Measurements from ENCODE around the gene ABLIM3.

ABLIM3 gene

DNA sequence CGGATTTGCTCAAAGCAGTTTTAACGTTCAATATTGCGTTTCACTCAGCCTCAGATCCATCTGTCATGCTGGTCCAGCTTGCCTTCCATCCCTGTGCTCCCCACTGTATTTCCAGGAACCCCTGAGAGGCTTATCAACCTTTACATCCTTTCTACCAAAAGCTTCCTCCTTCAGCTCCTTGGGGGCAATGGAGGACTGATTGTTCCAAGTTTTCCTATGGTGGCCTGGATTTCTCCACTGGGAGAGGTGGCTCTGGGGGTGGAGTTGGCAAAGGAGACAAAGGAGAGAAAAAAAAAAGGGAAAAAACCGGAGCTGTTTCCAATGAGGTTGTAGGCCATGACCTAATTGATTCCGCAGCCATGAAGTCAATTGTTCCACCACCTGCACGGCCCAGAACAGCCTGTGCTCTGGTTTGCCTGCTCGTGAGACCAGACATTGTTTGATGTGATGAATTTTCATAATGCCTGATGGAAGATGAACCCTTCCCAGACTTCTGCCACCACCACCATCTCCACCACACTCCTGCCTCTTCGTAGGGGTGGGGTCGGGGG is 54.1 kb downstream of the ABLIM3 start:
- FAIRE-seq, result no peak

DNA sequence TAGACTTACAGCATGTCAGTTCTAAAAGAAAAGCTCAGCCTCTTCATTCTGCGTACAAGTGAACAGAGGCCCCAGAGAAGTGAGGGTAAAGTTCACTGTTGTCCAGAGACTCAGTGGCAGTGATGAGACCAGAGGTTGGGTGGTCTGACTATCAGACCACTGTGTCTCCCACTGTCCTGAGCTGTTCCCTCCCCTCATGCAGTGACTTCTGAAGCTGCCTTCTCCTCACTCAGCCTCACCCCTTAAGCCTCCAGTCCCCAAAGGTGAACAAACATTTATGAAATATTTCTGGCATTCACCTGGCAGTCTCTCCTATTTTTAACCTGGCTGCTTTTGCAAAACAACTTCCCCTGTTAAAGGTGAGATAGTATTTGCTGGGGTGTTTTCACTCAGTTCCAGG is 54.7 kb downstream of the ABLIM3 start:
- FAIRE-seq, result no peak

DNA sequence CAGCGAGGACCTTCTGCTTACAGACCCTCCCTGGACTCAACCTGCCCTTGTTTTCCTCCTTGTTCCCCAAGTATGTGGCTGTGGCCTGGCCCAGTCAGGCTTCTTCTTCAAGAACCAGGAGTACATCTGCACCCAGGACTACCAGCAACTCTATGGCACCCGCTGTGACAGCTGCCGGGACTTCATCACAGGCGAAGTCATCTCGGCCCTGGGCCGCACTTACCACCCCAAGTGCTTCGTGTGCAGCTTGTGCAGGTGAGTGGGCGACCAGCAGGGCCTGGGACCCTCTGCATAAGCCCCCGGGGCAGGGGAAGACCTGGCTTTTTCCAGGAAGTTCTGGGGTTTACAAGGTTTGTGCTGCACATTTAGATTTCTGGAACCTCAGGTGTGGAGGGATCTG is 56.9 kb downstream of the ABLIM3 start:
- no peak for FAIRE-seq

DNA sequence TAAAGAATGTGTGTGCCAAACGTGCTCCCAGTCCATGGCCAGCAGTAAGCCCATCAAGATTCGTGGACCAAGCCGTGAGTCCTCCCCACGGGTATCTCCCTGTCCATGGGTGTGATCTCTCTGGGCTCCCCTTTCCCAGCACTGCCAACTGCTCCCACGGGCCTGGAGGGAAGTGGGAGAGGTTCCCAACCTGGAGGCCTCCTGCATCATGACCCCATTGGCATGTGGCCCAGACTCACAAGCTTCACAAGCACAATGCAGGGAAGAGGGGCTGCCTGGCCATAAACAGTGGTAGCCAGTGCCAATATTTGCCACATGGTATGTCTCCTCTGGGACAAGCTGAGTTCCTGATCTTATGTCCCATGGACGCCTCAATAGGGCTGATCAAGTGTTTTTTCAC is 59.1 kb downstream of the ABLIM3 start:
- FAIRE-seq, result no peak

GRCh38 chr5:149201121-149201637 is 59.9 kb downstream of the ABLIM3 start:
- FAIRE-seq, result no peak

DNA sequence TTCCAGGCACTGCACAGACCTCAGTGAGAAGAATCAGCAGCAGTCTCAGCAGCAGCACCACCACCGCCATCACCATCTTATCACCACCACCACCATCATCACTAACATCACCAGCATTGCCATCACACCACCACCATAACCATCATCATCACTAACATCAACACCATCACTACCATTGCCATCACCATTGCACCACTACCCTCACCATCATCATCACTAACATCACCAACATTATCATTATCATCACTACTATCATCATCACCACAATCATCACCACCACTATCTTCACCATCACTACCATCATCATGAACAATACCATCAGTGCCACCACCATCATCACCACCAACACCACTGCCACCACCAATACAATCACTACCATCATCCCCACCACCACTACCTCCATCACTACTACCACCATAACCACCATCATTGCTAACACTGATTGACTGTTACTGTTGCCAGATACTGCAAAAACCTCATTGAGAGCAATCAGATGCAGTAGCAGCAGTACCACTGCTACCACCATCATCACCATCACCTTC is 61.7 kb downstream of the ABLIM3 start:
- FAIRE-seq, result no peak

GRCh38 chr5:149203921-149204441 is 62.7 kb downstream of the ABLIM3 start:
- FAIRE-seq, result no peak

- no peak for FAIRE-seq
These were observed 64.6 kb downstream of the ABLIM3 start for GRCh38 chr5:149205625-149206523.

GRCh38 chr5:149206524-149207141 is 65.3 kb downstream of the ABLIM3 start:
- no peak for FAIRE-seq

- no peak for FAIRE-seq
These were observed 66.5 kb downstream of the ABLIM3 start for GRCh38 chr5:149207831-149208230.

DNA sequence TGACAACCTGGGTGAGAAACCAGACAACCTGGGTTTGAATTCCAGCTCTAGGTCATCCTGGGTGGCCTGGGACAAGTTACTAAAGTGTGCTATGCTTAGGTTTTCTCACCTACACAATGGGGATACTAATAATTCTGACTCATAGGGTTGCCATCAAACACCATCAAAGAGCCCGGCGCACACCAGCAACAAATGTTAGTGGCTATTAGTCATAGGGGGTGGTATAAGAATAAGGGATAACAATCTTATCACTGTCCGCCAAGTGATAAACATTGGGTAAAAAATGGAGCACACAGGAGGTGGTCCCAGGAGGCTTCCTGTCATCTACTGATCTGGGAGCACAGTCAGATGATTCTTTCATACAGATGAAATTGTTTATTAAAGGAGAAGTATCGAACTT is 68.9 kb downstream of the ABLIM3 start:
- FAIRE-seq, result no peak

DNA sequence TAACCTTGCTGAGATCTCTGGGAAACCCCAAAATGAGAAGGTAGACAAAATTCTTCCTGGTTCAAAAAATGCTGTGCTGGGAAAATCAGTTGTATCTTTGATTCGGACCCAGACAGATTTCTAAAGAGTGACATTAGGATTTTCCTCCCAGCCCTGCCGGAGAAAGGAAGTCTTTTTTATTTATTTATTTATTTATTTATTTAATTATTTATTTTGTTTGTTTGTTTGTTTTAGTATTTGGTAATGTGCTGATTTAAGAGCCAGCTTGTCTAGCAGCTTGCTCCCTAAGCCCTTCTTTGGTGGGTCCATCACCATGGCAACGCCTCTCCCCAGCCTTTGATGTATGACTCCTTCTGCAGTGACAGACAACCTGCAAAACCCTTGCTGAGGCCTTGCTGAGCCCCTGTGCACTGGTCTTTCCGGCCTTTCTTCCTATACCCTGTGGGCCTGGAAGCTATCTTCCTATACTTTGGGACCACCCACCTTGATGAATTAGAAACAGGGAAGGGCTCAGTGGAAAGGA is 69.7 kb downstream of the ABLIM3 start:
- no peak for FAIRE-seq

DNA sequence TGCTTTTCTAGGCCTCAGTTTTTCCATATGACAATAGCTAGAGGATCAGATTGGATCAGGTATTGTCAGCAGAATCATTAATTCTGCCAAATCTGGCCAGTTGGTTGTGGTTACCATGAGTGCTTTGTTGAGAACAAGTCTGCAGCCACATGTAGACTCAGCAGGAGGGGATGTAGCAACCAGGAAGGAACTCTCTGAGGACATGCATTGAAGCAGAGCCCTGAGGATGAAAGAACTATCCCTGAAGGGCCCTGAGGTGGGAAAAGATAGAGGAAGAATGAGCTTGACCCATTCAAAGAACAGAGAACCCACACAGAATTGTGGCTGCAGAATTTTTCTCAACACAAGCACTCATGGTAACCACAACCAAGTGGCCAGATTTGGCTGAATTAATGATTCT is 70.3 kb downstream of the ABLIM3 start:
- FAIRE-seq, result no peak

- FAIRE-seq, result no peak
These were observed 71.1 kb downstream of the ABLIM3 start for GRCh38 chr5:149212198-149212951.

GRCh38 chr5:149213264-149213880 is 72.1 kb downstream of the ABLIM3 start:
- no peak for FAIRE-seq

DNA sequence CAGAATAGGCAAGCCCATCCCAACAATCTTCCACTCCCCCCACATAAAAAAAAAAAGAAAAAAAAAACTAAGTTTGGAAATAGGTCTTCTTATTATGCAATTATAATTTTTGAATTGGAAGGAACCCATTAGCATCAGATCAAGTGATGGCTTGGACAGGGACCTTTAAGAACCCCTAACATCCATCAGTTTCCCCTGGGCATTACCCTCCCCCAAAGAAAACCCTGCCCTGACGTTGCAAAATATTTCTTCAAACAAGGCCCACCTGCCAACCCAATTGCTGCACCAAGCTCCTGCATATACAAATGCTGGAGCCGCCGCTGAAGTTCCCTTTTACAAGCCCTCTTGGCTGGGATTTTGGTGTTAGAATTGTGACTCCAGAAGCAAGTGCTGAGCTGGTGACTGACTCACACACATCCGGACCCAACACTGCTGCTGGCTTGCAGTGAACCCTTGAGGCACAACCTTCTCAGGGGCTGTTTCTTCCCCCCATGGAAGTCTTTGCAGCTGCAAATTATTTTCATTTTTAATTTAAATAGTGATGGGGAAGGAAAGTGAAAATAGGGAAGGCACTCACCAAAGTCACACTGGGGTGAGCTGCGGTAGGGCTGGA is 74.3 kb downstream of the ABLIM3 start:
- no peak for FAIRE-seq

GRCh38 chr5:149216496-149216895 is 75.2 kb downstream of the ABLIM3 start:
- no peak for FAIRE-seq

DNA sequence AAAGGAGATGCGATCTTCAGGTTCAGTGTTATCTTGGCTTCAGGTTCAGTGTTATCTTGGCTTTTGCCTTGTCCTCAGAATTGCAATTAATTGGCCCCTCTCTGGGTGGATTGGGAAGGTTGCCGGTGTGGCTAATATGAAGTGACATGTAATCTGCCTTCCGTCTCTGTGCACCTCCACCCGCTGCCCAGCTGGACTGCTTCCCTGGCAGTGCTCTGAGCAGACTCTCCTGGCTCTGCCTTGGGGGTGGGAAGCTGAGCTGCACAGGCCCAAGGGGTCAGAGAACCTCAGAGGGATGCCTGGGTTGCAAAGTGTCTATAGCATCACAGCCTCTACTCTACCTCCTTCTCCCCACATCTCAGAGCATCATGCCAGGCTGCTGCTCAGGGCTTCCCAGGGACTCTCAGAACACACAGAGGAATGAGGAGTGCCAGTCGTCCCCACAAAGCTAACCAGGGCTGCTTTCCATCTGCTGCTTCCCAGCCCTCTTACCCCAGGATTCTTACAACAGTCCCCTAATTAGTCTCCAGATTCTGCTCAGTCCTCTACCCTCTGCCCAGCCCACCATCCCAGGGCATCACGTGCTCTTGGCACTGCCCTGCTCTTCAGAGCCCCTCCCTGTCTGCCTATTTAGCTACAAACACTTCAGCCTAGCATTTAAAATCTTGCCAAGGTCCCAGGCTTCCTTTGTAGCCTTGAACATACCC is 76.0 kb downstream of the ABLIM3 start:
- FAIRE-seq, result no peak

GRCh38 chr5:149217803-149218155 is 76.5 kb downstream of the ABLIM3 start:
- no peak for FAIRE-seq

DNA sequence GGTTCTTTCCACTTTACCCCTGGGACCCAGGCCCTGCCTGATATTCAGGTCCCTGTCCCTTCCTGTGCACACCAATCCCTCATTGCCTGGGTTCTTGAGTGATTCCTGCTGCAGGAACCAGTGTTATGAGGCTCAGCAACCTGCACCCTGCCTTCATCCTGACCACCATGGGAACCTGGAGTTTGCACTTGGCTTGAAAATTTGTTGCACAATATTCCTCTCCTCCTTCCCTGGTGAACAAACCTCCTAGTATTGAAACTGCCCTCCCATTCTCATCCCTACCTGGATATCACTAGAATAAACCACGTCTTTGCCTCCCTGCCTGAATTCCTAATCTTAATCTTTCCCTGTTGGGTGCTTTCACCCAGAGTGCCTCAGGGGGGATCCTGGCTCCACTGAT is 78.3 kb downstream of the ABLIM3 start:
- no peak for FAIRE-seq

GRCh38 chr5:149220750-149221149 is 79.5 kb downstream of the ABLIM3 start:
- FAIRE-seq, result no peak
